NCI-H2196 (cell line): Measurements from ENCODE around the gene RNASET2.
"Not testable (repeated sequence)": the region's sequence is repeated elsewhere in the genome, so short reads cannot be mapped to it uniquely, and the experiment has no call there.

Experiments
- DNase-seq: peaks from one replicate; lab custom pipeline; 2025; ENCODE audit not compliant: unreplicated experiment; lab: John Stamatoyannopoulos, UW

The RNASET2 gene

GRCh38 chr6:166949528-166950442 is 6.6 kb downstream of the RNASET2 start:
- DNase-seq = no peak

- not testable (repeated sequence) for DNase-seq
These were observed 7.6 kb downstream of the RNASET2 start for GRCh38 chr6:166948724-166949123.

- DNase-seq = no peak
These were observed 9.1 kb downstream of the RNASET2 start for GRCh38 chr6:166947251-166947650.

GRCh38 chr6:166946125-166946524 is 10.2 kb downstream of the RNASET2 start:
- no peak for DNase-seq

GRCh38 chr6:166944666-166945256 is 11.6 kb downstream of the RNASET2 start:
- DNase-seq = no peak

- DNase-seq = no peak
These were observed 13.8 kb downstream of the RNASET2 start for GRCh38 chr6:166942393-166943168.

- no peak for DNase-seq
These were observed 15.7 kb downstream of the RNASET2 start for GRCh38 chr6:166940643-166941068.

- DNase-seq = no peak
These were observed 16.5 kb downstream of the RNASET2 start for GRCh38 chr6:166939894-166940293.

- no peak for DNase-seq
These were observed 17.0 kb downstream of the RNASET2 start for GRCh38 chr6:166939345-166939744.

GRCh38 chr6:166938704-166939103 is 17.6 kb downstream of the RNASET2 start:
- DNase-seq = no peak

- no peak for DNase-seq
These were observed 18.2 kb downstream of the RNASET2 start for GRCh38 chr6:166938150-166938549.

- DNase-seq = no peak
These were observed 18.6 kb downstream of the RNASET2 start for GRCh38 chr6:166937746-166938145.

GRCh38 chr6:166936079-166936787 is 20.1 kb downstream of the RNASET2 start:
- no peak for DNase-seq

GRCh38 chr6:166935353-166935752 is 21.0 kb downstream of the RNASET2 start:
- no peak for DNase-seq

GRCh38 chr6:166934174-166934573 is 22.2 kb downstream of the RNASET2 start:
- no peak for DNase-seq

GRCh38 chr6:166933396-166933795 is 23.0 kb downstream of the RNASET2 start:
- no peak for DNase-seq

- DNase-seq = no peak
These were observed 23.7 kb downstream of the RNASET2 start for GRCh38 chr6:166932616-166933015.

GRCh38 chr6:166932116-166932515 is 24.2 kb downstream of the RNASET2 start:
- no peak for DNase-seq

GRCh38 chr6:166931426-166931970 is 24.9 kb downstream of the RNASET2 start:
- DNase-seq = no peak

GRCh38 chr6:166930354-166930891 is 25.9 kb downstream of the RNASET2 start:
- no peak for DNase-seq
